Muscle of arm (tissue), 14 donors: Measurements from ENCODE around the gene TSEN54. TPM values are rescaled to one million over a fixed set of nuclear protein-coding genes. Genes with fewer than 3 reads are reported as not detected.
"Not testable (repeated sequence)": the region's sequence is repeated elsewhere in the genome, so short reads cannot be mapped to it uniquely, and the experiment has no call there.

Experiments
- DNase-seq: peaks from one replicate; pipeline ENCODE4 v3.0.0-alpha.2; 2013
- long read RNA-seq, 11 donors: transcript quantifications; one replicate each; lab custom pipeline, GENCODE V29; 2026
- polyA plus RNA-seq, 12 donors: library from polyadenylated mRNA; unstranded; fragments of 120-200 nt; gene quantifications; one replicate each; pipeline ENCODE4 v1.2.1, GENCODE V29; 2013; ENCODE audit not compliant: insufficient read length in 12 of 12

TSEN54 gene
- 10 to 100 TPM in 11 of 12 donors, not detected in 1; 18.0 to 28.5 (median 20.9) TPM for polyA plus RNA-seq
- long read RNA-seq, donor 1, transcript TSEN54-201 (11 exons, 1,944 nt), result major isoform, 6 of 26 reads
- long read RNA-seq, donor 1, partial matches to known transcripts, result 19 of 26 reads
- long read RNA-seq, donor 1, other reads (novel, unspliced or antisense), result 0 of 26 reads
- long read RNA-seq, donor 2, transcript TSEN54-201 (11 exons, 1,944 nt), result major isoform, 6 of 7 reads
- long read RNA-seq, donor 2, partial matches to known transcripts, result 0 of 7 reads
- long read RNA-seq, donor 2, other reads (novel, unspliced or antisense), result 0 of 7 reads
- long read RNA-seq, donor 3, partial matches to known transcripts, result 0 of 2 reads
- long read RNA-seq, donor 3, other reads (novel, unspliced or antisense), result 0 of 2 reads
- long read RNA-seq, donor 4, partial matches to known transcripts, result 0 of 1 reads
- long read RNA-seq, donor 4, other reads (novel, unspliced or antisense), result 0 of 1 reads
- long read RNA-seq, donor 5, partial matches to known transcripts, result 0 of 4 reads
- long read RNA-seq, donor 5, other reads (novel, unspliced or antisense), result 0 of 4 reads
- long read RNA-seq, donor 6, partial matches to known transcripts, result 0 of 2 reads
- long read RNA-seq, donor 6, other reads (novel, unspliced or antisense), result 0 of 2 reads
- long read RNA-seq, donor 7, partial matches to known transcripts, result 0 of 2 reads
- long read RNA-seq, donor 7, other reads (novel, unspliced or antisense), result 0 of 2 reads
- long read RNA-seq, donor 8, partial matches to known transcripts, result 0 of 4 reads
- long read RNA-seq, donor 8, other reads (novel, unspliced or antisense), result 0 of 4 reads
- long read RNA-seq, donor 9, transcript TSEN54-201 (11 exons, 1,944 nt), result major isoform, 5 of 12 reads
- long read RNA-seq, donor 9, partial matches to known transcripts, result 5 of 12 reads
- long read RNA-seq, donor 9, other reads (novel, unspliced or antisense), result 0 of 12 reads
- long read RNA-seq, donor 10, transcript TSEN54-201 (11 exons, 1,944 nt), result major isoform, 6 of 7 reads
- long read RNA-seq, donor 10, partial matches to known transcripts, result 0 of 7 reads
- long read RNA-seq, donor 10, other reads (novel, unspliced or antisense), result 0 of 7 reads
- long read RNA-seq, donor 11, transcript TSEN54-201 (11 exons, 1,944 nt), result major isoform, 5 of 6 reads
- long read RNA-seq, donor 11, partial matches to known transcripts, result 0 of 6 reads
- long read RNA-seq, donor 11, other reads (novel, unspliced or antisense), result 0 of 6 reads

DNA sequence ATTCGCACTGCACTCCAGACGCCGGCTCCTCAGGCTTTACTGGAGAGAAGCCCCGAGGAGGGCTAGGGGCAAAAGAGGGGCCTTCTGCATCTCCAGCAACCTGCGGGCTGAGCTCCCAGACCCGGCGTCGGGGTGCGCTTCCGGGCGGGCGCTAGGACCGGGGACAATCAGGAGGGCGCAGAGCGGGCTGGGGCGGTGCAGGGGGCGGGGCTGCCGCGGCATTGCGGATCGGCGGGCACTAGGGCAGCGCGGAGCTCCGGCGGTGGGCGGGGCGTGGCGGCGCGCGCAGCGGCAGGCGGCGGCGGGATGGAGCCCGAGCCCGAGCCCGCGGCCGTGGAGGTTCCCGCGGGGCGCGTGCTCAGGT is at the start of gene TSEN54:
Gene TSEN54, plus strand, starts transcription at position 274 of the 364 bp plus-strand sequence. Its CDS starts 33 bp downstream, at position 307.
- peak; percentile 93 for DNase-seq

DNA sequence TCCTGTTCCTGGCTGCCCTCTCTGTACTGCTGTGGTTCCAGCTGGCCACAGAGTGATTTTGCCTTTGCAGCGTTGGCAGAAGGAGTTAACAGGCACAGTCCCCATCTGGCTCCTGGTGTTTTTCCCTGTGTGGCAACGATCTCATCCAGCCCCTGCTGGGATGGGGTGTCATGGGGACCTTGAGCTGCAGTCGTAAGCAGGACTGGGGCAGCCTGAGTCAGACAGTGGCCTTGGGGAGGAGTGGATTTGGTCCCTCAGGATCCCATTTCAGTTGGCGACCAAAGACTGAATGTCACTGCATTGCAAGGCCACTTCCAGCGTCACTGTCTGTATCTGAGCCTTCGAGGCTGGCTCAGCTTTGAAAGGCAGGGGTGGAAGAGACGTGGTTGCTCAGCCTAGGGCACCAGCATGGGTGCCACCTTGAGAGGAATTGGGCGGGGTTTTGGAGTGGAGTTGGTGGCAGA is 48.0 kb upstream of the TSEN54 start:
- DNase-seq, result no peak

GRCh38 chr17:75468779-75469373 is 47.5 kb upstream of the TSEN54 start:
- DNase-seq, result no peak

- no peak for DNase-seq
These were observed 45.1 kb upstream of the TSEN54 start for GRCh38 chr17:75471207-75471606.

- DNase-seq, result no peak
These were observed 44.2 kb upstream of the TSEN54 start for GRCh38 chr17:75472119-75472518.

DNA sequence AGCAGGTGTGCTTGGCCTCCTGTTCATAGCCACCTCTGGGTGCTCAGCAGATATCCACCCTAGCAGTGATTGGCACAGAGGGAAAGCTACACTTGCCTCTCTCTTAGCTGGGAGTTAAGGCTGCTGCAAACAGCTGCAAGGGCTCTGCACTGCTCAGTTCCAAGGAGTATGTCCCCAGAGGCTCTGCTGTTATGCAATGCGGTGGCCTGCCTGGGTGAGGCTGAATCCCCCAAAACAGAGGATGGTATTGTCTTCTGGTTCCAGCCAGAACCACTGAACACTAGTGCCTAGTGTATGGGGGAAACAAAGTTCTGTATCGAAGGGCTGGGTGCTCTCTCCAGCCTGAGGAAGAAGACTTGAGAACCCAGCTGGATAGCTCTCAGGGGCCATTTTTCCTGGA is 43.1 kb upstream of the TSEN54 start:
- DNase-seq, result no peak

- no peak for DNase-seq
These were observed 41.6 kb upstream of the TSEN54 start for GRCh38 chr17:75474736-75475135.

DNA sequence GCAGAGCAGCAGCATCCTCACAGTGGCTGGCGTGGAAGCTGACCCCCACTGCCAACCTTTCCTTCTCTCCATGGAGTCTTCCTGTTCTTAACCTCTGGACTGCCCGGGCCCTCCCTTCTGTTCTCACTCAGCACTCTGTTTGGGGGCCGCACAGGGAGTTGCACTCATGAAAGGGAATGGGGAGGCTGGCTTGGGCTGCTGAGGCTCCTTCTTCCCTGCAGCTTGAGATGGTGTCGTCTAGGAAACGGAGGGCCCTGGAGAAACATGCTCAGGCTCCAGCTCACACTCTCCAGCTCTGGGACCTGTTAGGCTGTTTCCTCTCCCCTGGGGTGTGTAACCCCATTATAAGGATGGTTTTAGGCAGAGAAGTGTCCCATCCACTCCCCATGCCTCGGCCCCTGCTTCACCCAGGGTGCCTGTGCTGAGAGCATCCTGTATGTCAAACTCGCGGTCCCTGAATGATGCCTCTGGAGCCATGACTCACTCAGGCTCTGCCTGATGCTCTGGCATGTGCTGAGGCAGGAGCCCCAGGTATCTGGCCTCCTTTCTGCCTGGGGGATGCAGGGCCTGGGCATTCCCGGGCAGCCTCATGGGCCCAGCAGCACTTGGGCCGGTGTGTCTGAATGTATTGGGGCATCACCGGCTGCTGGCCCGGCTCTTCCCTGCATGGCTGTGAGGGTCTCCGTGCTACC is 41.0 kb upstream of the TSEN54 start:
- no peak for DNase-seq

GRCh38 chr17:75475851-75476250 is 40.5 kb upstream of the TSEN54 start:
- DNase-seq, result peak; percentile 67

- DNase-seq, result no peak
These were observed 40.1 kb upstream of the TSEN54 start for GRCh38 chr17:75476271-75476671.

DNA sequence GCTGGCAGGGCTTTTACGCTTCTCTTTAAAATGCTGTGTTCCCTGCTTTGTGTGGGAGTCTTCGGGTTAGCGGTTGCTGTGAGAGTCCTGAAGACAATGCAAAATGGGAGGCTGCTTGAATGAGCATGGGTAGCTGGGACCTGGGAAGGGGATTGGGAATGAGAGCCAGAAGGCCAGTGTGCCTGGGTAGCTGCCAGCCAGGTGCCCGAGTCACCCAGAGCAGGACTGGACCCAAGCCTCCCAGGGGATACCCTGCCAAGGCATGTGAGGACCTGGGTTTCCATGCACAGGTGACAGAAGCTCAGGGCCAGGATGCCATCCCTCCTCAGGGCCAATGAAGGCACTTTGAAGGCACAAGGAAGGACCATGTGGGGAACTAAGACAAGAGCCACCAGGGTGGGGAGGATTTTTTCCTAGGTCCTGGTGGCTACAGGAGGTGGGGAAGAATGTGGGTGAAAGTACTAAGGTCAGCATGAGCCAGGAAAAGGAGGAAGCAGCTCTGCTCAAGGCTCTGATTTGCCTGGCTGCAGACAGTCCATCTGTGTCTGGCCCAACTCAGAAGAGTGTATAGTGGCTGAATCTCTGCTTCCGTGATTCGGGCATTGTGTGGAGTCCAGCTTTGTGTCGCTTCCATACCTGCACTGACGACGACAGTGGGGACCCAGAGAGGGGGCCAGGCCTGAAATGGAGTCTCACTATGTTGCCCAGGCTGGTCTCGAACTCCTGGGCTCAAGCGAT is 39.4 kb upstream of the TSEN54 start:
- no peak for DNase-seq

- not testable (repeated sequence) for DNase-seq
These were observed 38.9 kb upstream of the TSEN54 start for GRCh38 chr17:75477490-75477862.

GRCh38 chr17:75478508-75478907 is 37.8 kb upstream of the TSEN54 start:
- no peak for DNase-seq

GRCh38 chr17:75480281-75480680 is 36.0 kb upstream of the TSEN54 start:
- no peak for DNase-seq

GRCh38 chr17:75481194-75482068 is 34.9 kb upstream of the TSEN54 start:
- no peak for DNase-seq

- no peak for DNase-seq
These were observed 34.0 kb upstream of the TSEN54 start for GRCh38 chr17:75482098-75482942.

GRCh38 chr17:75485688-75486087 is 30.6 kb upstream of the TSEN54 start:
- no peak for DNase-seq

DNA sequence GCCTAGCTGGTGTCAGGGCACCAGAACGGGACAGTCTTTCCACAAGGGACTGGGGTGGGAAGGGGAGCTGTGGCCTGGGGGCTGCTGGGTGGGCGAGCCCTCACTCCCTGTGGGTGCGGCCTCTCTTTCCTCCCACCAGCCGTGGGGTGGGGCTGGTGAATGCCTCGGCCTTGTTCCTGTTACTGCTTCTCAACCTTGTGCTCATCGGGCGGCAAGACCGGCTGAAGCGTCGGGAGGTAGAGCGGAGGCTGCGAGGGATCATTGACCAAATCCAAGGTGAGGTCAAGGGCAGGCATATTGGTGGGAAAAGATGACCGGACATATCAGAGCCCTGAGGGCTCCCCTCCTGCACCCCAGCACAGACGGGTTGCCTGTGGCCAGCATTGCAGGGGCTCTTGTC is 30.2 kb upstream of the TSEN54 start:
- DNase-seq, result no peak
